ENCODE measurements around the gene COPS4. TPM values are rescaled to one million over a fixed set of nuclear protein-coding genes. Genes with fewer than 3 reads are reported as not detected.
"Not testable (repeated sequence)": the region's sequence is repeated elsewhere in the genome, so short reads cannot be mapped to it uniquely, and the experiment has no call there.

COPS4 gene
- 10 to 100 TPM; 36.5 to 89.4 (median 46.1) TPM for total RNA-seq
- 100 to 1,000 TPM in 1 of 3 donors, 10 to 100 TPM in 2; 13.4 to 110 (median 18.4) TPM for polyA plus RNA-seq
- long read RNA-seq, donor 1, transcript COPS4-201 (10 exons, 1,744 nt) = major isoform, 56 of 66 reads
- long read RNA-seq, donor 1, partial matches to known transcripts = 6 of 66 reads
- long read RNA-seq, donor 1, other reads (novel, unspliced or antisense) = 0 of 66 reads
- long read RNA-seq, donor 2, transcript COPS4-201 (10 exons, 1,744 nt) = major isoform, 16 of 19 reads
- long read RNA-seq, donor 2, partial matches to known transcripts = 0 of 19 reads
- long read RNA-seq, donor 2, other reads (novel, unspliced or antisense) = 0 of 19 reads
- long read RNA-seq, donor 3, transcript COPS4-201 (10 exons, 1,744 nt) = major isoform, 32 of 40 reads
- long read RNA-seq, donor 3, partial matches to known transcripts = 5 of 40 reads
- long read RNA-seq, donor 3, other reads (novel, unspliced or antisense) = 0 of 40 reads
- long read RNA-seq, donor 4, transcript COPS4-201 (10 exons, 1,744 nt) = major isoform, 54 of 60 reads
- long read RNA-seq, donor 4, partial matches to known transcripts = 2 of 60 reads
- long read RNA-seq, donor 4, other reads (novel, unspliced or antisense) = 2 of 60 reads
- long read RNA-seq, donor 5, transcript COPS4-201 (10 exons, 1,744 nt) = major isoform, 86 of 96 reads
- long read RNA-seq, donor 5, partial matches to known transcripts = 1 of 96 reads
- long read RNA-seq, donor 5, other reads (novel, unspliced or antisense) = 4 of 96 reads
- long read RNA-seq, donor 6, transcript COPS4-201 (10 exons, 1,744 nt) = major isoform, 29 of 32 reads
- long read RNA-seq, donor 6, partial matches to known transcripts = 2 of 32 reads
- long read RNA-seq, donor 6, other reads (novel, unspliced or antisense) = 0 of 32 reads
- long read RNA-seq, donor 7, transcript COPS4-201 (10 exons, 1,744 nt) = major isoform, 11 of 14 reads
- long read RNA-seq, donor 7, partial matches to known transcripts = 0 of 14 reads
- long read RNA-seq, donor 7, other reads (novel, unspliced or antisense) = 0 of 14 reads
- long read RNA-seq, donor 8, transcript COPS4-201 (10 exons, 1,744 nt) = major isoform, 51 of 54 reads
- long read RNA-seq, donor 8, partial matches to known transcripts = 0 of 54 reads
- long read RNA-seq, donor 8, other reads (novel, unspliced or antisense) = 0 of 54 reads
- long read RNA-seq, donor 9, transcript COPS4-201 (10 exons, 1,744 nt) = major isoform, 28 of 32 reads
- long read RNA-seq, donor 9, partial matches to known transcripts = 0 of 32 reads
- long read RNA-seq, donor 9, other reads (novel, unspliced or antisense) = 0 of 32 reads
- long read RNA-seq, donor 10, transcript COPS4-201 (10 exons, 1,744 nt) = major isoform, 23 of 31 reads
- long read RNA-seq, donor 10, partial matches to known transcripts = 7 of 31 reads
- long read RNA-seq, donor 10, other reads (novel, unspliced or antisense) = 0 of 31 reads

GRCh38 chr4:83034630-83035494 is at the start of gene COPS4:
Gene COPS4 (plus strand): TSS chr4:83035183. CDS start chr4:83035225, 42 bp downstream.
- 0 to 1% (median 0%) methylated on average over 32 to 39 of the region's 39 CpGs for WGBS, 4 donors
- Histone ChIP-seq H3K4me3 (peak within 1 kb of the TSS; percentile 51 to 86 (median 73)), H3K4me1 (replicated peaks in 1 of 2) (peaks cover 0 to 23% of the 10 kb centered on the region in 2 donors), H3K36me3 (replicated peaks in 1 of 2) (no peaks in the 10 kb centered on the region), H3K9me3 (replicated peaks in 1 of 3) (no peaks in the 10 kb centered on the region), H3K27me3 (no peaks in the 10 kb centered on the region), H3K27ac (peak within 1 kb of the TSS; percentile 64 to 95 (median 92))
- peak; percentile 96 to 100 (median 99) for DNase-seq
- TF ChIP-seq POLR2A (IDR thresholded peaks at IDR 0.05) = peak; percentile 71 to 92
- TF ChIP-seq CTCF (IDR thresholded peaks at IDR 0.05) = peak in 5 of 6 experiments; percentile 40 to 72 (median 48)
- intact Hi-C loops (cut with DNase I) = no loop called here

- H3K27ac ChIP-seq; H3K4me1 ChIP-seq (replicated peaks in 1 of 2); H3K9me3 ChIP-seq (replicated peaks in 1 of 3); H3K4me3 ChIP-seq; H3K27me3 ChIP-seq; intact Hi-C loops (cut with DNase I); H3K36me3 ChIP-seq (replicated peaks in 1 of 2); DNase-seq: not testable (repeated sequence)
These were observed 47.5 kb upstream of the COPS4 start for GRCh38 chr4:82987519-82987918.

GRCh38 chr4:82988323-82988832 is 46.6 kb upstream of the COPS4 start:
- WGBS, 4 donors = 71 to 84% (median 80%) methylated on average over 2 of the region's 2 CpGs
- H3K27me3 ChIP-seq = no peaks in the 10 kb centered on the region
- intact Hi-C loops (cut with DNase I) = no loop called here
- no peaks in the 10 kb centered on the region for H3K36me3 ChIP-seq (replicated peaks in 1 of 2)
- no peak for DNase-seq
- peaks cover 0 to 5% of the 10 kb centered on the region in 2 donors for H3K4me1 ChIP-seq (replicated peaks in 1 of 2)
- H3K4me3 ChIP-seq = no peak overlapping the region
- no peak for TF ChIP-seq CTCF (IDR thresholded peaks at IDR 0.05)
- TF ChIP-seq POLR2A (IDR thresholded peaks at IDR 0.05) = no peak
- no peaks in the 10 kb centered on the region for H3K9me3 ChIP-seq (replicated peaks in 1 of 3)
- H3K27ac ChIP-seq = no peak overlapping the region

Data from adrenal gland (tissue), 19 donors.